Measurements from ENCODE around the gene KRTAP5-2. TPM values are rescaled to one million over a fixed set of nuclear protein-coding genes. Genes with fewer than 3 reads are reported as not detected.
"Not testable (repeated sequence)": the region's sequence is repeated elsewhere in the genome, so short reads cannot be mapped to it uniquely, and the experiment has no call there.

Gene KRTAP5-2
- total and polyA plus RNA-seq, 2 donors = 0.11 TPM; not detected in 1

DNA sequence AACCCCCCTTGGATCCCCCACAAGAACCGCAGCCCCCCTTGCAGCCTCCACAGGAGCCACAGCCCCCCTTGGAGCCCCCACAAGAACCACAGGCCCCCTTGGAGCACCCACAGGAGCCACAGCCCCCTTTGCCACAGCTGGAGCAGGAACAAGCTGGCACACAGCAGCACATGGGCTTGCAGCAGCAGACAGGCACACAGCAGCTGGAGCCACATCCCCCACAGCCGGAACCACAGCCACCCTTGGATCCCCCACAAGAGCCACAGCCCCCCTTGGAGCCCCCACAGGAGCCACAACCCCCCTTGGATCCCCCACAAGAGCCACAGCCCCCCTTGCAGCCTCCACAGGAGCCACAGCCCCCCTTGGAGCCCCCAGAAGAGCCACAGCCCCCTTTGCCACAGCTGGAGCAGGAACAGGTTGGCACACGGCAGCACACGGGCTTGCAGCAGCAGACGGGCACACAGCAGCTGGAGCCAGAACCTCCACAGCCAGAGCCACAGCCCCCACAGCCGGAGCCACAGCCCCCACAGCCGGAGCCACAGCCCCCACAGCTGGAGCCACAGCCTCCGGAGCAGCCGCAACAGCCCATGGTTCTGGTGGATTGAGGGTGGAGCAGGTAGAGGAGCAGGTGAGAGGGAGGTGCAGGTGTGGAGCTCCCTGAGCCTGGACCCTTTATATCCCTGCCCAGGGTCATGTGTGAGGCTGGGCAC, 13.3 kb downstream of the KRTAP5-2 start, which contains the start of gene KRTAP5-1:
Gene KRTAP5-1 (minus strand): TSS at position 623 of the 710 bp plus-strand sequence. CDS start 34 bp downstream, at position 589.
- H3K27me3 ChIP-seq (ENCODE audit: control insufficient read depth in 2 of 2, insufficient read depth in 1 of 2, low read length in 1 of 2); H3K9me3 ChIP-seq (ENCODE audit: control insufficient read depth in 2 of 2, insufficient read depth in 1 of 2, low read length in 1 of 2); H3K4me3 ChIP-seq (ENCODE audit: low read length in 2 of 2); H3K27ac ChIP-seq (ENCODE audit: low read depth in 1 of 2, low read length in 1 of 2); H3K4me1 ChIP-seq (ENCODE audit: control insufficient read depth in 2 of 2, insufficient read depth in 2 of 2, low read length in 2 of 2); H3K36me3 ChIP-seq (ENCODE audit: control insufficient read depth in 2 of 2, insufficient read depth in 2 of 2, low read length in 1 of 2); DNase-seq (ENCODE audit: low read depth in 6 of 9, low spot score in 9 of 9): not testable (repeated sequence)
- 13% methylated on average over 9 of the region's 9 CpGs for WGBS

DNA sequence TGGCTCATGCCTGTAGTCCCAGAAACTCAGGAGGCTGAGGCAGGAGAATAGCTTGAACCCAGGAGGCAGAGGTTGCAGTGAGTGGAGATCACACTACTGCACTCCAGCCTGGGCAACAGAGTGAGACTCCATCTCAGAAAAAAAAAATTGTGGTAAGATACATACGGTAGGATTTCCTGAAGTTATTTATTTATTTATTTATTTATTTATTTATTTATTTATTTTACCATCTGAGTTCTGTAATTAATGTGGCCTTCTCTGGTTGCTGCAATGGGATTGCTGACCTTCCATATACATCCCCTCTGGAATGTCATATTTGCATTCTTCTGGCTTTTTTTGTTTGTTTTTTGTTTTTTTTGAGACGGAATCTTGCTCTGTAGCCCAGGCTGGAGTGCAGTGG, 15.2 kb downstream of the KRTAP5-2 start:
- not testable (repeated sequence) for H3K36me3 ChIP-seq (ENCODE audit: control insufficient read depth in 2 of 2, insufficient read depth in 2 of 2, low read length in 1 of 2); H3K4me3 ChIP-seq (ENCODE audit: low read length in 2 of 2); H3K4me1 ChIP-seq (ENCODE audit: control insufficient read depth in 2 of 2, insufficient read depth in 2 of 2, low read length in 2 of 2); DNase-seq (ENCODE audit: low read depth in 6 of 9, low spot score in 9 of 9); H3K27me3 ChIP-seq (ENCODE audit: control insufficient read depth in 2 of 2, insufficient read depth in 1 of 2, low read length in 1 of 2); H3K27ac ChIP-seq (ENCODE audit: low read depth in 1 of 2, low read length in 1 of 2)
- WGBS = 68% methylated on average over 2 of the region's 2 CpGs
- H3K9me3 ChIP-seq (ENCODE audit: control insufficient read depth in 2 of 2, insufficient read depth in 1 of 2, low read length in 1 of 2) = peaks cover 2 to 13% of the 10 kb centered on the region in 2 donors

DNA sequence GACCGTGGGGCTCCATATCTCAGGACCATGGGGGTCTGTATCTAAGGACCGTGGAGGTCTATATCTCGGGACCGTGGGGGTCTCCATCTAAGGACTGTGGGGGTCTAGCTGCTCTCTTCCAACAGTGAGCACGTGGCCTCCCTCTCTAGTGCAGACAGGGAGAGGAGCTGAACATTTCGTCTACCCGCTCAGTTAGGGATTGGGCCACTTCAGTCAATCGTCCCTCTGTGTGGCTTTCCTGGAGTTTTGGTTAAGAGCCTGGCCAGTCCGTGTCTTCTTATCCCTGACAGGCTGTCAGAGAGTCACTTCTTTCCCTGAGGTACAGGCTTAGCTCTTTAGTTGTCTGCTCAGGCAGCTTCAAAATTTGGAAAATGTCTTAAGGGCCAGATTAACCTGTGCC, 16.1 kb downstream of the KRTAP5-2 start:
- Histone ChIP-seq H3K36me3 (ENCODE audit: control insufficient read depth in 2 of 2, insufficient read depth in 2 of 2, low read length in 1 of 2) (no peaks in the 10 kb centered on the region), H3K9me3 (ENCODE audit: control insufficient read depth in 2 of 2, insufficient read depth in 1 of 2, low read length in 1 of 2) (peaks cover 2 to 13% of the 10 kb centered on the region in 2 donors), H3K27ac (ENCODE audit: low read depth in 1 of 2, low read length in 1 of 2) (no peak overlapping the region), H3K4me1 (ENCODE audit: control insufficient read depth in 2 of 2, insufficient read depth in 2 of 2, low read length in 2 of 2) (no peaks in the 10 kb centered on the region), H3K4me3 (ENCODE audit: low read length in 2 of 2) (no peak overlapping the region), H3K27me3 (ENCODE audit: control insufficient read depth in 2 of 2, insufficient read depth in 1 of 2, low read length in 1 of 2) (peaks cover 0 to 7% of the 10 kb centered on the region in 2 donors)
- DNase-seq (ENCODE audit: low read depth in 6 of 9, low spot score in 9 of 9) = no peak
- 89% methylated on average over 9 of the region's 9 CpGs for WGBS

DNA sequence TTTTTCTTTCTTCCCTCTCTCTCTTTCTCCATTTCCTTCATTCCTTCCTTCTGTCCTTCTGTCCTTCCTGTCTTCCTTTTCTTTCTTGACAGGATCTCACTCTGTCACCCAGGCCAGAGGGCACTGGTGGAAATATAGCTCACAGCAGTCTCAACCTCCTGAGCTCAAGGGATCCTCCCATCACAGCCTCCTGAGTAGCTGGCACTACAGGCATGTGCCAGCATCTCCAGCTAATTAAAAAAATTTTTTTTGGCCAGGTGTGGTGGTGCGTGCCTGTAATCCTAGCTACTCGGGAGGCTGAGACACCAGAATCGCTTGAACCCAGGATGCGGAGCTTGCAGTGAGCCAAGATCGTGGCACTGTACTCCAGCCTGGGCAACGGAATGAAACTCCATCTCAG, 21.3 kb downstream of the KRTAP5-2 start:
- DNase-seq (ENCODE audit: low read depth in 6 of 9, low spot score in 9 of 9) = no peak
- Histone ChIP-seq H3K4me3 (ENCODE audit: low read length in 2 of 2) (no peak overlapping the region), H3K27me3 (ENCODE audit: control insufficient read depth in 2 of 2, insufficient read depth in 1 of 2, low read length in 1 of 2) (peaks cover 30 to 40% of the 10 kb centered on the region in 2 donors), H3K36me3 (ENCODE audit: control insufficient read depth in 2 of 2, insufficient read depth in 2 of 2, low read length in 1 of 2) (no peaks in the 10 kb centered on the region), H3K9me3 (ENCODE audit: control insufficient read depth in 2 of 2, insufficient read depth in 1 of 2, low read length in 1 of 2) (peaks cover 0 to 18% of the 10 kb centered on the region in 2 donors), H3K27ac (ENCODE audit: low read depth in 1 of 2, low read length in 1 of 2) (no peak overlapping the region), H3K4me1 (ENCODE audit: control insufficient read depth in 2 of 2, insufficient read depth in 2 of 2, low read length in 2 of 2) (peaks cover 0 to 7% of the 10 kb centered on the region in 2 donors)
- 81% methylated on average over 6 of the region's 6 CpGs for WGBS

DNA sequence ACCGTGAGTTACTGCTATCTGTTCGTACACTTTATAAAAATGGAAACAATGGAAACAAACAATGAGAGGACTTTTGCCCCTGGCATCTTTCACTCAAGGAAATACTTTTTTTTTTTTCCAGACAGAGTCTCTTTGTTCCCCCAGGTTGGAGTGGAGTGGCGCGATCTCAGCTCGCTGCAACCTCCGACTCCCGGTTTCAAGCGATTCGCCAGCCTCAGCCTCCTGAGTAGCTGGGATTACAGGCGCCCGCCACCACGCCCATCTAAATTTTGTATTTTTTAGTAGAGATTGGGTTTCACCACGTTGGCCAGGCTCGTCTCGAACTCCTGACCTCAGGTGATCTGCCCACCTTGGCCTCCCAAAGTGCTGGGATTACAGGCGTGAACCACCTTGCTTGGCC, 22.3 kb downstream of the KRTAP5-2 start:
- DNase-seq (ENCODE audit: low read depth in 6 of 9, low spot score in 9 of 9) = not testable (repeated sequence)

DNA sequence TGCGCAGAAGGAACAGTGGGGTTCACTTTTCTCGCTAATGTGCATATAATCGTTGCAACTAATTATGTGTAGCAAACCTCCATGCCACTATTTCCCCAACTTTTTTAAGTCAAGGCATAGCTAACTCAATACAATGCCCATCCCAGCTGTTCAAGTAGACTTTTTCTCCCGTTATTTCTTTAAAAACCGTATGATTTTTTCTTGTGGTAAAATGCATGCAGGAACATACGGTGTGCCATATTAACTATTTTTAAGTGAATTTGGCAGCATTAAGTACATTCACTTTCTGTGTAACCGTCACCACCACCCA, 23.2 kb downstream of the KRTAP5-2 start:
- WGBS = 24% methylated on average over 7 of the region's 7 CpGs
- Histone ChIP-seq H3K4me1 (ENCODE audit: control insufficient read depth in 2 of 2, insufficient read depth in 2 of 2, low read length in 2 of 2) (peaks cover 7 to 13% of the 10 kb centered on the region in 2 donors), H3K36me3 (ENCODE audit: control insufficient read depth in 2 of 2, insufficient read depth in 2 of 2, low read length in 1 of 2) (no peaks in the 10 kb centered on the region), H3K9me3 (ENCODE audit: control insufficient read depth in 2 of 2, insufficient read depth in 1 of 2, low read length in 1 of 2) (peaks cover 0 to 12% of the 10 kb centered on the region in 2 donors), H3K4me3 (ENCODE audit: low read length in 2 of 2) (no peak overlapping the region), H3K27ac (ENCODE audit: low read depth in 1 of 2, low read length in 1 of 2) (no peak overlapping the region), H3K27me3 (ENCODE audit: control insufficient read depth in 2 of 2, insufficient read depth in 1 of 2, low read length in 1 of 2) (peaks cover 49 to 56% of the 10 kb centered on the region in 2 donors)
- DNase-seq (ENCODE audit: low read depth in 6 of 9, low spot score in 9 of 9) = no peak

More for the DNA sequence above, 22.3 kb downstream of the KRTAP5-2 start:
- not testable (repeated sequence) for H3K27ac ChIP-seq (ENCODE audit: low read depth in 1 of 2, low read length in 1 of 2); H3K36me3 ChIP-seq (ENCODE audit: control insufficient read depth in 2 of 2, insufficient read depth in 2 of 2, low read length in 1 of 2); H3K4me3 ChIP-seq (ENCODE audit: low read length in 2 of 2); H3K4me1 ChIP-seq (ENCODE audit: control insufficient read depth in 2 of 2, insufficient read depth in 2 of 2, low read length in 2 of 2)
- Histone ChIP-seq H3K27me3 (ENCODE audit: control insufficient read depth in 2 of 2, insufficient read depth in 1 of 2, low read length in 1 of 2) (peaks cover 40 to 47% of the 10 kb centered on the region in 2 donors), H3K9me3 (ENCODE audit: control insufficient read depth in 2 of 2, insufficient read depth in 1 of 2, low read length in 1 of 2) (peaks cover 0 to 15% of the 10 kb centered on the region in 2 donors)
- 86% methylated on average over 16 of the region's 16 CpGs for WGBS

DNA sequence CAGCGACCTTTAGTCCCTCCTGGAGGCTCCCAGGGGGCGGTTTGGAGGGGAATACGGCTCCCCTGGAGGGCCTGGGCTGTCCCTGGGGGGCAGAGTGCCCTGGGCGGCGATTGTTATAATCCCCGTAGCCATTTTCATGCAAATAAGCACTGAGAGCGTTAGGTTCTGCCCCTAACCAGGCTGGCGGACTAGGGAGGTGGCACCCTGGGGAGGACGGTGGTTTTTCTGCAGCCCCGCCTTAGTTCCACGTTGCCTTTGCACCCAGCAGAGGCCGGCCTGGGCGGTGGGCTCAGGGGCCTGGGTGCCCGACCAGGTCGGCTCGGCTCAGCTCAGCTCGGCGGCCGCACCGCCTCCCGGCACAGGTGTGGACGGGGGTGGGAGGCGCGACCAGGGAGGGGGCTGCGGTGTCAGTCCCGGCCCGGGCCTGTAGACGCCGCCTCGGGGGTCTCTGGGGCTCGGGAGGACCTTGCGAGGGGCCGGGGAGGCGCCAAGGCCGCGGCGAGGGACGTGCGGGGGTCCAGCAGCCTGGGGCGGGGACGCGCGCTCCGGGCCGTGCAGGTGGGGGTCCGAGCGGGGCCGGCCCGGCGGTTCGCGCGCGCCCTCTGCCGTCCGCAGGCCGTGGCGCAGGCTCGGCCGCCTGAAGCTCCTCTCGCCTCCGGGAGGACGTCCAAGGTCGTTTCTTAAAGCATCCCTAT, 23.7 kb downstream of the KRTAP5-2 start:
- WGBS = 2% methylated on average over 64 of the region's 64 CpGs
- Histone ChIP-seq H3K36me3 (ENCODE audit: control insufficient read depth in 2 of 2, insufficient read depth in 2 of 2, low read length in 1 of 2) (no peaks in the 10 kb centered on the region), H3K27ac (ENCODE audit: low read depth in 1 of 2, low read length in 1 of 2) (no peak overlapping the region), H3K4me3 (ENCODE audit: low read length in 2 of 2) (peak overlapping the region in 1 of 2 donors; percentile 36), H3K9me3 (ENCODE audit: control insufficient read depth in 2 of 2, insufficient read depth in 1 of 2, low read length in 1 of 2) (peaks cover 0 to 12% of the 10 kb centered on the region in 2 donors), H3K27me3 (ENCODE audit: control insufficient read depth in 2 of 2, insufficient read depth in 1 of 2, low read length in 1 of 2) (peaks cover 52 to 61% of the 10 kb centered on the region in 2 donors), H3K4me1 (ENCODE audit: control insufficient read depth in 2 of 2, insufficient read depth in 2 of 2, low read length in 2 of 2) (peaks cover 7 to 13% of the 10 kb centered on the region in 2 donors)
- DNase-seq (ENCODE audit: low read depth in 6 of 9, low spot score in 9 of 9) = peak in 2 of 9 donors; percentile 41 to 43

DNA sequence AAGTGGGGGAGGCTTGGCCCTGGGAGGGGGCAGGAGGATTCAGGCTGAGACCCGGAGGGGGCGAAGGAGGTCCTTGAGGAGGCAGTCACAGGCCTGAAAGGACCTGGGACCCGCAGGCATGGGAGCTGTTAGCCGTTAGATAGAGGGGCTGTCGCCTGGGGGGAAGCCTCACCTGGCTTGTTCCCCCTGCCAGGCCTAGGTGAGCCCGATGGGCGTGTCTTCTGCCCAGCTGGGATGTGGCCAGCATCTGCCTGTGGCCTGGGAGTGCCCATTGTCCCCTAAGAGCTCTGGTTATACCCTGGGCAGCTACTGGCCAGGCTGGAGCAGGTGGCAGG, 24.2 kb downstream of the KRTAP5-2 start:
- Histone ChIP-seq H3K4me3 (ENCODE audit: low read length in 2 of 2) (no peak overlapping the region), H3K27ac (ENCODE audit: low read depth in 1 of 2, low read length in 1 of 2) (peak overlapping the region in 1 of 2 donors; percentile 31), H3K4me1 (ENCODE audit: control insufficient read depth in 2 of 2, insufficient read depth in 2 of 2, low read length in 2 of 2) (peaks cover 7 to 13% of the 10 kb centered on the region in 2 donors), H3K36me3 (ENCODE audit: control insufficient read depth in 2 of 2, insufficient read depth in 2 of 2, low read length in 1 of 2) (no peaks in the 10 kb centered on the region), H3K27me3 (ENCODE audit: control insufficient read depth in 2 of 2, insufficient read depth in 1 of 2, low read length in 1 of 2) (peaks cover 53 to 66% of the 10 kb centered on the region in 2 donors), H3K9me3 (ENCODE audit: control insufficient read depth in 2 of 2, insufficient read depth in 1 of 2, low read length in 1 of 2) (peaks cover 0 to 12% of the 10 kb centered on the region in 2 donors)
- peak in 1 of 9 donors; percentile 19 for DNase-seq (ENCODE audit: low read depth in 6 of 9, low spot score in 9 of 9)
- 8% methylated on average over 7 of the region's 7 CpGs for WGBS
